ENCODE results near the gene SLA2.

SLA2 gene

GRCh38 chr20:36606158-36607066, 39.6 kb downstream of the SLA2 start:
- FAIRE-seq, result no peak

GRCh38 chr20:36605399-36606157, 40.4 kb downstream of the SLA2 start, which contains the start of gene RAB5IF:
RAB5IF (plus strand) TSS chr20:36605779; CDS start chr20:36605952, 173 bp downstream.
- peak; percentile 95 for FAIRE-seq

GRCh38 chr20:36604952-36605398, 41.0 kb downstream of the SLA2 start:
- no peak for FAIRE-seq

GRCh38 chr20:36601540-36601939, 44.5 kb downstream of the SLA2 start:
- FAIRE-seq, result no peak

GRCh38 chr20:36599912-36600345, 46.1 kb downstream of the SLA2 start:
- FAIRE-seq, result no peak

GRCh38 chr20:36593347-36593929, 52.6 kb downstream of the SLA2 start:
- FAIRE-seq, result no peak

- no peak for FAIRE-seq
These were observed 53.9 kb downstream of the SLA2 start for GRCh38 chr20:36591854-36592641.

- FAIRE-seq, result no peak
These were observed 54.7 kb downstream of the SLA2 start for GRCh38 chr20:36591281-36591680.

GRCh38 chr20:36587388-36588070, 58.5 kb downstream of the SLA2 start:
- FAIRE-seq, result no peak

- FAIRE-seq, result no peak
These were observed 60.4 kb downstream of the SLA2 start for GRCh38 chr20:36585410-36586125.

GRCh38 chr20:36584018-36584481, 61.9 kb downstream of the SLA2 start:
- no peak for FAIRE-seq

- FAIRE-seq, result no peak
These were observed 63.2 kb downstream of the SLA2 start for GRCh38 chr20:36582821-36583220.

GRCh38 chr20:36582322-36582721, 63.7 kb downstream of the SLA2 start:
- no peak for FAIRE-seq

GRCh38 chr20:36579996-36580545, 65.9 kb downstream of the SLA2 start:
- no peak for FAIRE-seq

- FAIRE-seq, result no peak
These were observed 67.5 kb downstream of the SLA2 start for GRCh38 chr20:36578356-36579041.

- FAIRE-seq, result no peak
These were observed 69.9 kb downstream of the SLA2 start for GRCh38 chr20:36576081-36576445.

- no peak for FAIRE-seq
These were observed 71.4 kb downstream of the SLA2 start for GRCh38 chr20:36574366-36575135.

- FAIRE-seq, result no peak
These were observed 72.1 kb downstream of the SLA2 start for GRCh38 chr20:36573798-36574365.
